GM12878 (cell line): Measurements from ENCODE around the gene NKD1.

Experiments used
- CTCF ChIP-seq, 3 experiments: IDR thresholded peaks in 2 of 3; conservative IDR thresholded peaks in 1 of 3; 2 replicates each; pipeline ENCODE4 v1.5.1; 2011; ENCODE audit warnings: low read depth in 3 of 3, low read length in 3 of 3, mild to moderate bottlenecking in 3 of 3, control low read depth in 2 of 3, moderate library complexity in 2 of 3, inconsistent platforms in 1 of 3, mixed read lengths in 1 of 3; ENCODE audit not compliant: control insufficient read depth in 2 of 3, insufficient read depth in 1 of 3; ENCODE audit errors: extremely low read depth in 1 of 3
- ELK1 ChIP-seq: IDR thresholded peaks from 2 replicates; pipeline ENCODE4 v1.6.1; 2012; ENCODE audit warnings: low read depth, low read length, improper control_type of control experiment
- NFYB ChIP-seq: IDR thresholded peaks from 2 replicates; pipeline ENCODE4 v1.6.1; 2011; ENCODE audit warnings: low read depth, mild to moderate bottlenecking, low read length, improper control_type of control experiment, moderate library complexity; ENCODE audit not compliant: insufficient read depth
- RCOR1 ChIP-seq: conservative IDR thresholded peaks from 2 replicates; pipeline ENCODE4 v1.6.1; 2012; ENCODE audit warnings: low read depth, low read length, improper control_type of control experiment
- SKIL ChIP-seq: fragments of 450-650 bp; IDR thresholded peaks from 2 replicates; pipeline ENCODE4 v1.6.1; 2017; ENCODE audit warnings: mild to moderate bottlenecking, low read depth, inconsistent platforms; ENCODE audit not compliant: poor library complexity, severe bottlenecking
- TAF1 ChIP-seq: IDR thresholded peaks from 2 replicates; pipeline ENCODE4 v1.6.1; 2011; ENCODE audit warnings: mild to moderate bottlenecking, low read depth, low read length, borderline replicate concordance
- USF2 ChIP-seq: IDR thresholded peaks from 2 replicates; pipeline ENCODE4 v1.6.1; 2011; ENCODE audit warnings: low read depth, low read length, improper control_type of control experiment, borderline replicate concordance
- ZNF24 ChIP-seq: fragments of 450-650 bp; IDR thresholded peaks from 2 replicates; pipeline ENCODE4 v1.6.1; 2017; ENCODE audit warnings: antibody characterized with exemption, mild to moderate bottlenecking

GRCh38 chr16:50657241-50657640 is 109.0 kb downstream of the NKD1 start:
- TF ChIP-seq RCOR1 = no peak
- no peak for TF ChIP-seq TAF1
- TF ChIP-seq NFYB = no peak
- no peak for TF ChIP-seq ELK1
- no peak for TF ChIP-seq USF2
- TF ChIP-seq CTCF (IDR thresholded peaks at IDR 0.05 in 2 of 3, conservative IDR thresholded peaks at IDR 0.05 in 1 of 3; ENCODE audit: control insufficient read depth in 2 of 3, extremely low read depth in 1 of 3, insufficient read depth in 1 of 3, low read depth in 3 of 3, low read length in 3 of 3) = no peak
- TF ChIP-seq ZNF24 = no peak
- no peak for TF ChIP-seq SKIL
